Stimulated activated effector memory CD8-positive, alpha-beta T cell treated with anti-CD3 and anti-CD28 coated beads, Interleukin-12 subunit alpha, Interleukin-12 subunit beta, amount 100 ng/mL, for 72 hours (primary cell): ENCODE measurements around the gene DCP2.

Source experiments
- ATAC-seq: fragments of 150-1000 bp; cut with Tn5 transposase; 2 replicates; pipeline ENCODE4 v1.10.0; 2021
- DNase-seq, 2 donors: peaks; one replicate each; pipeline ENCODE4 v3.0.0; 2021 to 2022; ENCODE audit warnings: low spot score in 2 of 2
- H3K27ac Mint-ChIP-seq: one replicate; pipeline ENCODE4 v1.8.0; 2022; ENCODE audit warnings: mild to moderate bottlenecking, mixed read lengths
- H3K36me3 Mint-ChIP-seq: one replicate; pipeline ENCODE4 v1.8.0; 2022; ENCODE audit warnings: mild to moderate bottlenecking, mixed read lengths
- H3K4me1 Mint-ChIP-seq: one replicate; pipeline ENCODE4 v1.8.0; 2022; ENCODE audit warnings: mixed read lengths
- H3K4me3 Mint-ChIP-seq: one replicate; pipeline ENCODE4 v1.8.0; 2022; ENCODE audit warnings: mild to moderate bottlenecking, mixed read lengths
- H3K9me3 Mint-ChIP-seq: one replicate; pipeline ENCODE4 v1.8.0; 2022; ENCODE audit warnings: mixed read lengths

The DCP2 gene

DNA sequence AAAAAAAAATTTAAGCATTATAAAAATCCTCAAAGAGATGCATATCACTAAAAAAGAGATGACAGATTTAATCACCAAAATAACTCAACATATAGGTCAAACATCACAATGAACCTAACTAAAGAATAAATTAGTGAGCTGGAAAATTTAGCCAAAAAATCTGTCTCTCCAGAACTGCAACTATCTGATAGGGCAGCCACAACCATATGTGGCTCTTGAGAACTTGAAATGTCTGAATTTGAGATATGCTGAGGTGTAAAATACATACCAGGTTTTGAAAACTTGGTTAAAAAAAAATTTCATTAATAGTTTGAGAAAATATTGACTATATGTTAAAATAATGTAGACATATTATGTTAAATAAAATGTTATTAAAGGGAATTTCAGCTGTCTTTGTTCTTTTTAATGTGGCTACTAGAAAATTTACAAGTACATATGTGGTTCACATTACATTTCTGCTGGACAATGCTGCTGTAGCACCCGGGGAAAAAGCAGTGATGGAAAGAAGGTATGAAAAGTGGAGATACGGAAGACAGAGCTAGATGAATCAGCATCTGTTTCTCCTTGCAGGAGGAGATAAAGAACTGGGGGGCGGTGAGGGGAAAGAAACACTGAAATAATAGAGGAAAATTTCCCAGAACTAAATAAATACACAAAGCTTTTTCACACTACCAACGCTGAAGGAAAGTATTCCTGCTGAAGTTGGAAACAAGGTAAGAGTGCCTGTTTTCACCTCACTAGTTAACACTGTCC lies 66.1 kb downstream of the DCP2 start:
- no peaks in the 10 kb centered on the region for H3K36me3 Mint-ChIP-seq
- H3K9me3 Mint-ChIP-seq = no peaks in the 10 kb centered on the region
- no peak for ATAC-seq
- H3K4me3 Mint-ChIP-seq = no peak overlapping the region
- H3K4me1 Mint-ChIP-seq = no peaks in the 10 kb centered on the region
- H3K27ac Mint-ChIP-seq = no peak overlapping the region
- DNase-seq = no peak

DNA sequence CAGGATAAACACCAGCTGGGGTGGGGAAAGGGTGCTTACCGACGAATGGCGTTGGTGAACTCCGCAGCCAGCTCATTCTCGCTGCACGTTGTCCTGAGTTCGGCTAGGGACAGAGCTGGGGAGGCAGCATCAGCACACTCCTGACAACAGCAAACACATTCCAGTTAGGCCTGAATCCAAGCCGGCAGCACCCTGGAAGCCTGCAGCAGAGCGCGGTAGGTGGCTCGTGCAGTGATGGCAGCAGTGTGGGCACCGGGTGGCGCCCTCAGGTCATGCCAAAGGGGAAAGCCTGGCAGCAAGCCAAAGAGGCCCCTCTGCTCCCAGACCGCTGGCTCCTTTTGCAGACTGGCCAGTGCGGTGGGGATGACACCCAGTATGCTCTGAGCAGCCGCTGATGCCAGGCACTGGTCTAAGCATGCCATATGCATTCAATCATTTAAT lies 66.9 kb downstream of the DCP2 start:
- no peak for DNase-seq
- no peaks in the 10 kb centered on the region for H3K4me1 Mint-ChIP-seq

DNA sequence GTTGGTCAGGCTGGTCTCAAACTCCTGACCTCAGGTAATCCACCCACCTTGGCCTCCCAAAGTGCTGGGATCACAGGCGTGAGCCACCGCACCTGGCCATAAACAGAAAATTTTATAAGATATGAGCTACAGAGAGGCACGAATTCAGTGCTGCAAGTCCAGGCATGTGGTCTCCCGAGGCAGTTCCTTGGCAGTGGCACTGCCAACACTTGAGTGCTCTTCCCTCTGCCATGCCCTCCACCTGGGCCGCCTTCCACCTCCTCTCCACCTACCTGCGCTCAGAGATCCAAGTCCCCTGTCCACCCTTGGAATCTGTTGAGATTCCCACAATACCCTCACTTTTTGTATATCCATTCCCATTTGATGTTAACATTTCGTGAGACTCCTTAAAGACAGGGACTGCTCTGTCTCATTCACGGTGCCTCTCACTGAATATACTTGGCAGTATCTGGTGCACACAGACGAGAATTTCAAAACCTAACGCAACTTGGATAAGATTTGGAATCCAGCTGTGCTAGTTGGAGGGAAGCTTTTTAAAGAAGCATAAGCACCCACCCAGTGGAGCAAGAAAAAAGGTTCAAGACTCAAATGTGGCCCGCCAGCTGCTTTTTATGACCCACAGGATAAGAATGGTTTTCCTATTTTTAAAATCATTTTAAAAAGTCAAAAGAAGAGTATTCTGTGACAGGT lies 68.3 kb downstream of the DCP2 start:
- H3K36me3 Mint-ChIP-seq = no peaks in the 10 kb centered on the region
- H3K4me3 Mint-ChIP-seq = no peak overlapping the region
- peaks cover 8% of the 10 kb centered on the region for H3K4me1 Mint-ChIP-seq
- peak overlapping the region; percentile 26 for H3K27ac Mint-ChIP-seq
- no peak for DNase-seq
- no peak for ATAC-seq
- no peaks in the 10 kb centered on the region for H3K9me3 Mint-ChIP-seq

More for the DNA sequence above, 66.9 kb downstream of the DCP2 start:
- ATAC-seq = peak; percentile 40
- Mint-ChIP-seq H3K4me3 (no peak overlapping the region), H3K36me3 (no peaks in the 10 kb centered on the region), H3K27ac (no peak overlapping the region), H3K9me3 (no peaks in the 10 kb centered on the region)

DNA sequence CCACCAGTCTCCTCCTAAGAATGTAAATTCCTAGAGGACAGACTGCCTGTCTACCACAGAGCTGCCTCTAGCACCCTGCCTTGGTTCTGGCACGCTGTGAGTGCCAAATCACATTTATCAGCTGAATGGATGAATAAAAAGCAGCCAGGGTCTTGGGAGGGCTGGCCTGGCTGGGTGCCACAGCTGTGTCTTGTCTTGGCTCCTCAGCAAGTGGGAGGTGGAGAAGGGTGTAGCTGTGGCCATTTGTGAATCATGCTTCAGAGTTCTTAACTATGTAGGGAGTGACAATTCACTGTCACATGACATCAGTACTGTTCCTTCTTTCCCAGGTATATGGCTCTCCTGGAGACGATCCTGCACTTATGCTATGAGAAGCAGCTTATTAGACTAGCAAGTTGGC lies 70.6 kb downstream of the DCP2 start:
- peaks cover 21% of the 10 kb centered on the region for H3K4me1 Mint-ChIP-seq
- no peak for DNase-seq
- no peak overlapping the region for H3K27ac Mint-ChIP-seq
- H3K4me3 Mint-ChIP-seq = no peak overlapping the region
- H3K36me3 Mint-ChIP-seq = no peaks in the 10 kb centered on the region
- H3K9me3 Mint-ChIP-seq = no peaks in the 10 kb centered on the region
- no peak for ATAC-seq

DNA sequence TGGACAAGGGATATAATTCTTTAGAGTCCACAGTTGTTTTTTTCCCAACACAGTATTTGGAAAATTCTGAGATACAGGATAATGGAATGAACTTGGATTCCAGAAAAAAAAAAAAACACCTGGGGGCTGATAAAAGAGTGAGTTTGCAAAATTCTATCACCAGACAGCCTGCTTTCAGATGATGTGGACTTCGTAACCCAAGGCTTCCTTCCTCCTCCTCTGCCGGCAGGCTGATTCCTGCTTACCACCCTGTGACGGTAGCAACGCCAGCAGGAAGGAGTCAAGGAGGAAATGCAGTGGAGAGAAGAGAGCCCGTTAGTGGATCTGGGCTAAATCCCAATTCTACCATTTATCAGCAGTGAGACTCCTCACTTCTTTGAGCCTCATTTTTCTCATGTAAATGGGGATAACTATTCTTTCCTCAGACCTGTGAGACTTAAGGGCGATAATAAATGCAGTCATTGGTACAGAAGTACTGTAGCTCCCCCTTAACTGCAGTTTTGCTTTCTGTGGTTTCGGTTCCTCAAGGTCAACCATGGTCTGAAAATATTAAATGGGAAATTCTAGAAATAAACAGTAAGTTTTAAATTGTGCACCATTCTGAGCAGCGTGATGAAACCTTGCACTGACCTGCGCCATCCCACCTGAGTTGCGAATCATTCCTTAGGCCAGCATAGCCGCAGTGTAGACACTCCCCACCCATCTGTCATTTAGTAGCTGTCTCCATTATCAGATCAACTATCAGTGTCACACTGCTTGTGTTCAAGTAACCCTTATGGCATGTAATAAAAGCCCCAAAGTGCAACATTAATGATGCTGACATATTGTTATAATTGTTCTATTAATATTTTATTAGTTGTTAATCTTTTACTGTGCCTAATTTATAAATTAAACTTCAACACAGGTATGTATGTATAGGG lies 71.4 kb downstream of the DCP2 start:
- Mint-ChIP-seq H3K4me1 (peaks cover 21% of the 10 kb centered on the region), H3K9me3 (no peaks in the 10 kb centered on the region), H3K36me3 (no peaks in the 10 kb centered on the region), H3K4me3 (no peak overlapping the region), H3K27ac (no peak overlapping the region)
- ATAC-seq (no peak), DNase-seq (no peak)

DNA sequence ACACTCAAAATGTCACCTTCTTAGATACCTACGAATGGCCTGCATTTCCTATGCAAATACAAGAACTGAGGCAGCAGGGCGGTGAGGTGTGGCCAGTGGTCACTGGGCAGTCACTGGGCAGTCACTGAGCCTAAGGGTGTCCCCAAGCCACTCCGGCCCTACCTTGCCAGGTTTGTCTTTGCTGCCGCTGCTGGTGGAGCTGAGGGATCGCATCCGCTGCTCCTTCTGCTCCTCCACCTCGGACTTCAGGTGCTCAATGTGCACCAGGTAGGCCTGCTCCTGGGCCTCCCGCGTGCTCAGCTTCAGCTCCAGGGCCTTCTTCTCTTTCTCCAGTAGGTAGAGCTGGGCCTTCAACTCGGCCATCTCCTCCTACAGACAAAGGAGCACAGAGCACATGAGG lies 72.3 kb downstream of the DCP2 start:
- Mint-ChIP-seq H3K36me3 (no peaks in the 10 kb centered on the region), H3K4me1 (peaks cover 21% of the 10 kb centered on the region), H3K4me3 (no peak overlapping the region), H3K27ac (no peak overlapping the region), H3K9me3 (no peaks in the 10 kb centered on the region)
- DNase-seq (no peak), ATAC-seq (no peak)

DNA sequence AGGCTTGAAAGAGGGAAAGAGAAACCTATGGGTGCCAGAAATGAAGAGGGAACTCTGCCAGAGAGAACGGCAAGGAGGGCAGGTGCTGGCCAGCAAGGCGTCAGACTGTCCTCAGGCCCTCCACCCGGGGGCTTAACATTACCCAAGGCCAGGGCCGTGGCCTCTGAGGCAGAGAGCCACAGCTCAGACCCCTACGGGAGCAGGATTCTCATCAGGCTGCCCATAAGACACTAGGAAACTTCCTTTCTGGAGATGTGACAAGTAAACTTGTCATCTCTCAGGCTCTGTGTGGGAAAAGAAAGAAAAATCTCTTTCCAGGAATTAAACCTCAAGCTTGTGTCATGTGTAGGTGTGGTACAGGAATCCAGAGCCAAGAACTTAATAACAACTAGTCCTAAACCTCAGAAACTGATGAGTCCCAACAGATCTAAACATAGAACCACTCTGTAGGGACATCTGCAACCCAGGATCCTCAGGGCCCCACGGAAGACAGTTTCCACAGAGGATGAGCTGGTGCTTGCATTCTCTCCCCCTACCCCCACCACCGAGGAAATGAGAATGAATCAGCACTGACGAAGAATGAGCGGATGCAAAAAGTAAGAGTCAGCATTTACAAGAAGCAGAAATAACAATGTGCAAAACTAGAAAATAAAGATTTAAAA lies 74.3 kb downstream of the DCP2 start:
- H3K9me3 Mint-ChIP-seq = no peaks in the 10 kb centered on the region
- ATAC-seq = peak; percentile 91
- H3K27ac Mint-ChIP-seq = peak overlapping the region; percentile 73
- H3K4me3 Mint-ChIP-seq = peak overlapping the region; percentile 28
- H3K36me3 Mint-ChIP-seq = no peaks in the 10 kb centered on the region
- DNase-seq = peak in 1 of 2 donors; percentile 60
- H3K4me1 Mint-ChIP-seq = peaks cover 21% of the 10 kb centered on the region

DNA sequence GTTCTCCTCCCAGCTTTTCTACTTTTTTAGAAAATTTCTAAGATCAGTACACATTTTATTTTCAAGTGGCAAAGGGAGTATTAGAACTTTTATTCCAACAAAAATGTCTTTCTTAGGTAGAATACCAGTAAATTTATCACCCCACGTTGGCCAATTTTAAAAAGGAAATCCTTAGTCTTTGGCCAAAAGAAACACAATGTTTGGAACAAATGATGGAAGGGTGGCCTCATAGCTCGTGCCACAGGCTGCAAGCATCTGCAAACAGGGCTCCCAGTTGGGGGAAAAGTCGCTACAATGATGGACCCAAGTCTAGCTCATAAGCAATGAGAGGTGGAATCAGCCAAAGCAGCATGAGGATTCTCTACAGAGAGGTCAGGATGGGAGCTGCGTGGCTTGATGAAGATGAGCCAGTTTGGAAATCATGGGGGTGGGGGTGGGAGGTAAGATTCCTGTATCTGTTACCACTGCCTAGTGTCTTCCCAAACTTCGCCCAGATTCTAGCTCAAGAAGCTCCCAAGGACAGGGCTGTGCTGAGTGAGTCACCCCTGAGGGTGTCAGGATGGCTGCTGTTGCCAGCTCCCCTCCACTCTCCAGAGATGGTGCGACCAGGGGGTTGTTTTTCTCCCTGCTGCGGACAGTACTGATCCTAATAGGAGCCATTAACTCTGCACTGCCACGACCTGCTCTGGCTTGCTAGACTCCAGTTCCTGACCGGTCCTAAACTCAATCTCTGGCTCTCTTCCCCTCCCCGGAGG lies 75.6 kb downstream of the DCP2 start:
- Mint-ChIP-seq H3K4me1 (peaks cover 21% of the 10 kb centered on the region), H3K4me3 (no peak overlapping the region), H3K27ac (peak overlapping the region; percentile 73), H3K36me3 (no peaks in the 10 kb centered on the region), H3K9me3 (no peaks in the 10 kb centered on the region)
- no peak for ATAC-seq
- no peak for DNase-seq

DNA sequence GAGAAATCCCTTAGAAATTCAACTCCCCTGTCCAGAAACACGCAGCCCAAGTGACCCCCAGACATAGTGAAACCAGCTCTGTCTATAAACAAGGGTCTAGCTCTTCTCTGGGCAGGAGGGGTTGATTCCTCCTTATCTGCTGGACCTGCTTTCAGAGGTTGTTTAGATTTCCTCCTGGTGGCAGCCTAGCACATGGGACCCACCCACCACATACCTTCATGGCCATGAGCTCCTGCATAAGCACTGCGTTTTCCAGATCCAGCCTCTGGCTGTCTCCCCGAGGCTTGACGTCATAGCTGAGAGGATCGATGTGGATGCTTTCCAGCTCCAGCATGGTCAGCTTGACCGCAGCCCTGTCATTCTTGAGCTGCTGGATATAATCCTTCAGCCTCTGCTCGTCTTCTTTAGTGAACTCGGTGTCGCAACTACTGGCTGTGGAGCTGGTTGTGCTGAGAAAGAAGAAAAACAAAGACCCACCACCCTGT lies 77.0 kb downstream of the DCP2 start:
- Mint-ChIP-seq H3K4me3 (no peak overlapping the region), H3K4me1 (peaks cover 21% of the 10 kb centered on the region), H3K36me3 (no peaks in the 10 kb centered on the region), H3K9me3 (no peaks in the 10 kb centered on the region), H3K27ac (no peak overlapping the region)
- DNase-seq (no peak), ATAC-seq (no peak)

DNA sequence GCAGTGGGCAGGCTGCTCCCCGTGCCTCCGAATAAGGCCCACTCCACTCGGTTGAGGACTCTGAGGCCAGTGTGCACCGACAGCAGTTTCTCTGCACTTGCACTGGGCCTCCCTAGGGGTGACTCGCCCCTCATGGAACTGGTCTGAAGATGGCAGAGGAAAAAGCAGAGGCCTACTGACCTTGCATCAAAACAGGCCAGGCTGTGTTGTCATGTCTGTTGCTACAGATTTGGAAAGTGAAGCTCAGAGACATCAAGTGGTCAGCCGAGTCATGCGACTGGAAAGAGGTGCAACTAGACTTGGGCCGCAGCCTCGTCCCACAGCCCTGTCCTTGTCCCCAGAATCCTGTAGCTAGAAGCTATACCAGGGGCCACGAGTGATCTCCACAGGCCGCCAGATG lies 78.3 kb downstream of the DCP2 start:
- H3K4me3 Mint-ChIP-seq = no peak overlapping the region
- no peaks in the 10 kb centered on the region for H3K36me3 Mint-ChIP-seq
- H3K27ac Mint-ChIP-seq = no peak overlapping the region
- DNase-seq = no peak
- H3K9me3 Mint-ChIP-seq = no peaks in the 10 kb centered on the region
- no peak for ATAC-seq
- peaks cover 13% of the 10 kb centered on the region for H3K4me1 Mint-ChIP-seq

DNA sequence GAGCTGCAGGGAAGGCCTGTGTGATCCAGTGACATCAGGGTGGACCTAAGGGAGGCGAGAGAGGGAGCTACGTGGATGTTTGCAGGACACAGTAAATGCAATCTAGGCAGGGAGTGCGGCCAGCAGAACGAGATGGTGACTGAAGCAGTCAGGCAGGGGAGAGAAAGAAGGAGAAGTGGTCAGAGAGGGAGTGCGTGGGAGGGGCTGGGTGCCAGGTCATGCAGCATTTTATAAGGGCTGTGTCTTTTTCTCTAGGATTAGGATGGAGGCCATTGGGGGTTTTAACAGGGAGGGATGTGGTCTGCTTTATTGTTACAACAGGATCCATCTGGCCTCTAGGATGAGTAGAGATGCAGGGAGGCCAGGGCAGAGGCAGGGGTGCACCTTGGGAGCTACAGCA lies 80.4 kb downstream of the DCP2 start:
- ATAC-seq (no peak), DNase-seq (no peak)
- H3K4me1 Mint-ChIP-seq = peaks cover 6% of the 10 kb centered on the region
- peak overlapping the region; percentile 11 for H3K27ac Mint-ChIP-seq
- H3K9me3 Mint-ChIP-seq = no peaks in the 10 kb centered on the region
- no peaks in the 10 kb centered on the region for H3K36me3 Mint-ChIP-seq
- no peak overlapping the region for H3K4me3 Mint-ChIP-seq

DNA sequence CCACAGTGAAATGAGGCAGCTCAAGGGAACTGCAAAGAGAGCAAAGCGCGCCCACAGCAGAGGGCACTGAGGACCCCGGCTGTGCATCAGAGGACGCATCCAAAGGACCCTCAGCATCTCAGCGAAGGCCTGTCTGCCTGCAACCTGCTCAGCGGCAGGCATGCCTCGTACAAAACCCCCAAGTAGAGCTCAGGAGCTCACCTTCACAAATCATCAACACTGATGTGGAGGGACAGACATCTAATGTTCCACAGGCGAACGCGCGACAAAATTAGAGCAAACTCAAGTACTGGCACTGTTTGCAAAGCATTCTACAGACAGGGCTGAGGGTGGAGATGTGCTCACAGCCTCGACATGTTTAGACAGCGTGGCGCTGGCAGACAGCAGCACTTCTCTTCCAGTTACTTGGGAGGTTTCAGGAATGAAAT lies 81.0 kb downstream of the DCP2 start:
- Mint-ChIP-seq H3K9me3 (no peaks in the 10 kb centered on the region), H3K4me3 (no peak overlapping the region), H3K4me1 (peaks cover 12% of the 10 kb centered on the region), H3K27ac (peak overlapping the region; percentile 11), H3K36me3 (no peaks in the 10 kb centered on the region)
- ATAC-seq (no peak), DNase-seq (no peak)

DNA sequence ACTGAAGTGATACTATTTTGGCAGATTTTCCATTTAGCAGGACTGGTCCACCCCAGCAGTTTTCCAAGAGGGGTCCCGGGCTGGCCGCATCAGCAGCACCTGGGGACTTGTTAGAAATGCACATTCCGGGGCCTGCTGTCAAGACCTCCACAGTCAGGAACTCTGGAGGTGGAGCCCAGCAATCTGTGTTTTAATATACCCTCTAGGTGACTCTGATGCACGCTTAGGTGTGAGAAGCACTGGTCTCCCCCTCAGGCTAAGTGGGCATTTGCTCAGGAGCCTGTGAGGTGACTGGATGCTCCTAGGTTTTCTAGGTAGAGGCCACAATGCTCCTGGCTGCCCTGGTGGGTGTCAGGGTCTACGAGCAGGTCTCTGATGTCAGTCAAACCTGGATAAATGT lies 81.7 kb downstream of the DCP2 start:
- H3K27ac Mint-ChIP-seq = no peak overlapping the region
- peaks cover 19% of the 10 kb centered on the region for H3K4me1 Mint-ChIP-seq
- DNase-seq (no peak), ATAC-seq (no peak)
- no peaks in the 10 kb centered on the region for H3K36me3 Mint-ChIP-seq
- H3K9me3 Mint-ChIP-seq = no peaks in the 10 kb centered on the region
- H3K4me3 Mint-ChIP-seq = no peak overlapping the region

DNA sequence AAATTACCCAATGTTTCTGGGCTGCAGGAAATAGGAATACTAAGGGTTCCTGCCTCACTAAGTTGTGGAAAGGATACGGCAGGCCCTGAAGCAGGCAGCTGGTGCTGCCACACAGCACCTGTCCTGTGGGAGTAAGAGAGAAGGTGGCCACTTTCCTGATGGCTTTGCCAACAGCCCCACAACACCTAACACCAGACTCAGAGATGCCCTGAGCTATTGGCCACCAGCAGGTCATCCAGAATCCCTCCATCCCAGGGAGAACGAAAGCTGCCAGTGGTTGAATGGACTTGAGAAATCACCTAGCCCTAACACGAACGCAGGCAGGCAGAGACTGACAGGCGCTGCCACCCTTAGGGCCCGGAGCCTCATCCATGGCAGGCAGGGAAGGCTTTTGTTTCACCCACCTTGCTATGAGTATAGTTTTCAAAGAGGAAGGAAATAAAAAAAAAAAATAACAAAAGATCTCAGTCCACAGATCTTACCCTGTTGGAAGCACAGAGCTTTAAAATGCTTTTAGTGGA lies 82.2 kb downstream of the DCP2 start:
- Mint-ChIP-seq H3K9me3 (no peaks in the 10 kb centered on the region), H3K4me3 (no peak overlapping the region), H3K4me1 (peaks cover 24% of the 10 kb centered on the region), H3K36me3 (no peaks in the 10 kb centered on the region), H3K27ac (no peak overlapping the region)
- no peak for ATAC-seq
- no peak for DNase-seq
